Muscle of back (tissue), 11 donors: Measurements from ENCODE around the gene PARD3. TPM values are rescaled to one million over a fixed set of nuclear protein-coding genes. Genes with fewer than 3 reads are reported as not detected.
A peak's percentile ranks its signal among the peaks of the same experiment; 100 is the strongest.

Source experiments
- DNase-seq, 3 donors: peaks; one replicate each; pipeline versions ENCODE4 v3.0.0 to v3.0.0-alpha.2; 2013
- polyA plus RNA-seq, 10 donors: library from polyadenylated mRNA; unstranded; fragments of 120-200 nt; gene quantifications; one replicate each; pipeline ENCODE4 v1.2.1, GENCODE V29; 2013; ENCODE audit not compliant: insufficient read length in 10 of 10

The PARD3 gene
- polyA plus RNA-seq, 10 donors = 35.1 to 55.3 (median 41.4) TPM

DNA sequence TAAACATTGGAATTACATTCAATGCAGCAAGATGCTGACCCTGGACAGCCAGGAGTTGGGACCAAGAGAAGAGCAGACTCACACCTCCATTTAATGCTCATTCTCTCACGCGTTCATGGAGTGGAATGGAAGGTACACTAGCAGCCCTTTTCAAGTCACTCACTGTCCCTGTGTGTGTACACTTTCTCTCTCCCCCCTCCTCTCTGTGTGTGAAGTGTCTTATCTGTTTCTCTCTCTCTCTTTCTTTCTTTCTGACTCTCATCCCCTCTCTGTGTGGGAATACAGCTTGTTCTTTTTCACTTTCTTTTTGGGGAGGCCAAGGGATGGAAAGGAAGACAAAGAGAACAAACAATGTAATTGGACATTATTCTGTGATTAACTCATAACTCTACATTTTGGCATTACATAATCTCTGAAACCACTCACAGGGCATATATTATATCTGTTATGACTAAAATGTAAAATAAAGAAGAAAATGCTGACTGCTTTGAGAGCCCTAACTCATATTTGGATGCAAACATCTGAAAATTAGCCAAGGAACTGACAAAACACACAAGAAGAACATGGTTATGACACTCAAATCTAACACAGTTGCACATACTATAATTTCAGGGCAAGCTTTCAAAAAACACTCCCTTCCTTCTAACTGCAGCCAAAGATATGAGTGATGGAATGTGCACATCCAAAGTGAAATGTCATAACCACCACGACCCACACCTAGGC is 188.8 kb downstream of the PARD3 start:
- peak in 1 of 3 donors; percentile 83 for DNase-seq

DNA sequence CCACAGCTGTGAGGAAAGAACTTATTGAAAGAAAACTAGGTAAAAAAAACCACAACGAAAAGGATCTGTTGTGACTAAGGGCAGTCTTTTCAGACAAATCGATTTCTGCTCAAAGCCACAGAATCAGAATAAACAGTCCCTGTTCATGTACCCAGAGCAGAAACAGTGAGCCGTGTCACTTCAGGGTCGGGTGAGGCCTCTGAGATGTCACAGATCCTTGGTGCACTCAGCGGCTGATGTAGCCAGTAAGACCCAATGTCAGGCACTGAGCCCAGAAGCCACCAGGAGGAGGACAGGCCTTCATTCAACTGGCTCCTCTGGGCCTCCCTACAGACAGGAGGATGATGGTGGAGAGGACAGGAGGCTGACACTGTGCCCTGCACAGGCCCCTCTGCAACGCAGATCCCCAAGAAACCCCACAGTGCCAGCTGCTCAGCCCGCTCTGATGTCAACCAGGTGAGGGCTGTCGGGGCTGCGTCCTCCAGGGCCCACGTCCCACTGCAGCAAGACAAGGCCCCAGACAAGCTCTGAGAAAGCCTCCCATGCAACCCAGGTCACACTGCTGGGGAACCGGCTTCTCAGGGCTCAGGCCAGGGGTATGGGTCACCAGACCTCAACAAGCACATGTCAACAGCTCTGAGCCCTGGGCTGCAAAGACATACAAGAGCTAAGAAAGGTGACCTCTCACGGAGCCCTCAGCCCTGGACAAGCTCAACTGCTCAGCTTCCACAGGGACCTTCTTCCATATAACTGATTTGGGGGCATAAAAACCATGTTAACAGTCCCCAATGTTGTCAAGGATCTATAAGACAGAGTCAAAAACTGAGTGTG is 190.6 kb downstream of the PARD3 start:
- no peak for DNase-seq

DNA sequence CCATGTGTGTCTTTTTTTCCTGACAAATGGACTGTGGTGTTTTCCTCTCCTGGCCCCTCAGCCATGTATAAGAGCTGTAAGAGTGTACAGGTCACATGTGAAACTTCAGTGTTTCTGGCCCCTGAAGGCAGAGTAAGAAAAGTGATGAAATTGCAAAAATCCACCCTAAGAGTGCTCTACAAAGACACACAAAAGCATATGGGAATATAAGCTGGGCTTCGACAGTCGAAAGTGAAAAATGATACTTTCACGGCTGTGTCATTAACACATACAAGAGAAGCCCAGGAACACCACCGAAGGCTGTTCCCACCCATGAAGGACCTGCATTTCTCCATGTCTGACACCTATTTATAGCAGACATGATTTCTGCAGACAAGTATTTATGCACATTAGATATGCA is 192.2 kb downstream of the PARD3 start:
- DNase-seq = peak in 1 of 3 donors; percentile 63

DNA sequence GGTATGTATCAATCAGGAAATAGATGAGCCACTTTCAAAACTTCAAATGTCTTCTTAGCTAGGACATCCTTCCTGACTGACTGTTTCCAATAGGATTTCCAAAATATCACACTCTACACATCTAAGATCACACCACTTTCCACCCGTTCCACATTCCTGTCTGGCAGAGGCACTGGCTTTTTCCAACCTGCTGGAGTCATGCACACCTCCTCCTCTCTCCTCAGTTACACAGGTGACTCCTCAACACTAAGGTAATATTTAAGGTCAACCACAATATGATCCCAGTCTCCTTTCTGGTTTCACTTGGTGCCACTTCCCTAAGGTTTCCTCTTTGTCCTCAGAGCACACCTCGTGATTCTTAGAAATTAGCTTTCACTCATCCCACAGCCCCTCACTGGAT is 196.5 kb downstream of the PARD3 start:
- DNase-seq = no peak

DNA sequence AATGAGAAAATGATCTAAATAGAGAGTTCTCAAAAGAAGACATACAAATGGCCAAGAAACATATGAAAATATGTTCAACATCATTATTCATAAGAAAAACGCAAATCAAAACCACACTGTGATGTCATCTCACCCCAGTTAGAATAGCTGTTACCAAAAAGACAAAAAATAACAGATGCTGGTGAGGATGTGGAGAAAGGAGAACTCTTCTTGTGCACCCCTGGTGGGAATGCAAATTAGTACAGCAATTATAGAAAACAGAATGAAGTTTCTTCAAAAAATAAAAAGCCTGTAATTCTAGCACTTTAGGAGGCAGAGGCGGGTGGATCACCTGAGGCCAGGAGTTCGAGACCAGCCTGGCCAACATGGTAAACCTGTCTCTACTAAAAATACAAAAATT is 199.3 kb downstream of the PARD3 start:
- no peak for DNase-seq

DNA sequence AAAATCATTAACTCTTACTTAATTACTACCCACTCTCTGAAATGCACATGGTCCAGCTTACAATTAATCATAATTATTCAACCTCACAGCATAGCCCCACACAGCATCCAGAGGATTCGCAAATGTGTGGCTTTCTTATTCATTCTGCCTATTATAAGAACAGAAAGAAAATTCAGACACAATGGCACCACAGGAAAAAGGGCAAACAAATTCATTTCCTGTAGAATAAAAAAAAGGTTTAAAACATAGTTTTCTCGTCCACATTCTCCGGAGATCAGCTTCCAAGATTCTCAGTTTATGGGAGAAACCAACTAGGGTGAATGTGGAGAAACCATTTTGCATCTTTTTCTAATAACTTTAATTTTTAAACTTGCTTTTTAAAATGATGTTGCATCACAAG is 201.6 kb downstream of the PARD3 start:
- no peak for DNase-seq

DNA sequence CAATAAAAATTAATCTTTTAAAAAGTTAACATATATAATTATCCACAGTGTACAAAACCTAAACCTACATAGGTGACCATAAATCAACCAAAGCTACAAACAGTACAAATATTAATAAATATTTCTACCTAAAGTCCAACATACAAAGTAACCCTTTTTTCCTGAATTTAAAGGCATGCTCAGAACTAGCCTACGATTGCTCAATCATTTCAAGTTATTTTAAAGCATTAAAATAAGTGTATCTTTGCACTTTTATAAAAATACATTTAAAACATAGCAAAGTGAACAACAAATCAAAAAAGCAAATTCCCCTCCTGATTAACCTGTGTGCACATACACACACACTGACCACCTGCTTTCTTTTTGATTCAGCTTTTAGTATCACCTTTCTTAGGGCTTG is 202.2 kb downstream of the PARD3 start:
- DNase-seq = no peak

DNA sequence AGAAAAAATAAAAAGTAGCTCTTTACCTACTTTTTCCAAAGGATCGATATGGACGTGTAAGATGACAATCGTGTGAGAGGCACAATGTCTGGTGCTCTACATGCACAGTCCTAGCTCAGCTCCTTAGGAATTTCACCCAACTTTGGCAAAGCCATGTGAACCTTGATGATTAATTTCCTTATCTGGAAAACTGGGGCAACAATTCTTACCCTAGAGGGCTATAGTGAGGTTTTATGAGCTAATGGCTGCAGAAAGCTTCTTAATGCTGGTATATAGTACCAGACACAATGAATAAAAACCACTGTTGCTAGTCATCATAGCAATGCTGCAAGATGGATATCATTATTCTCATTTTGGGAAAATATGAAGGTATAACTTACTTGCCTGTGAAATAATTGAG is 202.7 kb downstream of the PARD3 start:
- DNase-seq = no peak

DNA sequence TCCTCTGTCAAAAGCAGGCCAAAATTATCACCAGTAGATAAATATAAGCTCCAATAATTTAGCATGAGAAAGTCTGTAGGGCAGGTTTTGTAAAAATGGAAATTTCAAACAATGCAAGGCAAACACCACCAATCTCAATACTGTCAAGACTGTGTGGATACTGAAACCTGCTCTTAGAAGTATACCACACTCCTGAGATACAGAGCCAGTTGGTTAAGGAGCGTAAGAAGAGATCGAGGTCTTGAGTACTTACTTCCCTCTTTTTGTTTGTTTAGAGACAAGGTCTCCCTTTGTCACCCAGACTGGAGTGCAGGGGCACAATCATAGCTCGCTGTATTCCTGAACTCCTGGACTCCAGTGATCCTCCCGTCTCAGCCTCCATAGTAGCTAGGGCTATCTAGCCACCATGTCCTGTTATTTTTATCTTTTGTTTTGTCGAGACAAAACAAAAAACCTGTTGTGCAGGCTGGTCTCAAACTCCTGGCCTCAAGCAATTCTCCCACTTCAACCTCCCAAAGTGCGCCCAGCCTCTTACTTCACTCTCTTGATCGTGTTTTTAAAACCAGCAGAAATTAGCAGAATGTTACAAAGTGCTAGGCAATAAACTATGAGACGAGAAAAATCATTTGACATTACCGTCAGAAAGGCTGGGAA is 205.7 kb downstream of the PARD3 start:
- no peak for DNase-seq

DNA sequence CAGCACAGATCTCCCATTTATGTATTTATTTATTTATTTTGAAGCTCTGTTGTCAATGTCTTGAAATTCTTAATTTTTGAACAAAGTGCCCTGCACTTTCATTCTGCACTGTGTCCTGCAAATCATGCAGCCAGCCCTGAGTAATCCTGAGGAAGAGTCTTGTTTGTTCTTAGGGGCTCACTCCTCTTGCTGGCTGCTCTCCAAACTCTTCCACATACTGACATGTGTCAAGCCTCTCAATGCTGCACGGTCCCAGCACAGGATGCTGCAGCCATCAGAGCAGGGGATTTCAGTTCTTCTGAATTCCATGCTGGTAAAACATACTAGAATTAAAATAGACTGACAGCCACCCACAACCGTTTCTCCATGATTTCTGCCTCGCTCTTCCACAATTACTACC is 207.2 kb downstream of the PARD3 start:
- no peak for DNase-seq

DNA sequence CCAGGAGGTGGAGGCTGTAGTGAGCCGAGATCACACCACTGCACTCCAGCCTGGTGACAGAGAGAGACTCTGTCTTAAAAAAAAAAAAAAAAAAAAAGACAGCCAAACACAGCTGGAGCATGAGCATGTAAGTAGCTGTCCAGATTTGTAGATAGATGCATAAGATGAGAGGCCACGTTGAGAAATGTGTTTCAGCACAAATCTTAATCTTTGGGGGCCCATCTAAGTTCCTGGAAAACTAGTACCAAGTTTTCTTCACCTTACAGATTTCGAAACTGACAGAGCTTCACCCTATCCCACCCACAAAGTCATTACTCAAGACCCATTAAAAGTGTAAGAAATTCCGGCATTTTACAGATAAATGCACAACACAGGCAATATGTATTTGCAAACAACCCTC is 208.2 kb downstream of the PARD3 start:
- peak in 1 of 3 donors; percentile 64 for DNase-seq

DNA sequence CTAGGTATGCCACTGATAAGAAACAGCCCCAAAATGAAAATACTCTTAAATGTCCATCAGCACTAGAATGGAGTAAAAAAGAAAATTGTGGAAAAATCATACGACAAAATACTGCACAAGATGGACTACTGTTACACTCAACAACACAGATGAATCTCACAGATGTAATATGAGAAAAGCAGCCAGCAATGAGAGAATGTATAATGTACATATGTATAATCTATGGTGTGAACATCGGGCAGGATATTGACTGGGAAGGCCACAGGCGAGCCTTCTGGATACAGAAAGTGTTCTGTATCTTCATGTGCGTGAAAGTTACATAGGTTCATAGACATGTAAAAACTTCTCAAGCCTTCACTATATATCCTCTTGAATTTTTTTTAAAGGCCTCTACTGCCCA is 212.6 kb downstream of the PARD3 start:
- DNase-seq = no peak

DNA sequence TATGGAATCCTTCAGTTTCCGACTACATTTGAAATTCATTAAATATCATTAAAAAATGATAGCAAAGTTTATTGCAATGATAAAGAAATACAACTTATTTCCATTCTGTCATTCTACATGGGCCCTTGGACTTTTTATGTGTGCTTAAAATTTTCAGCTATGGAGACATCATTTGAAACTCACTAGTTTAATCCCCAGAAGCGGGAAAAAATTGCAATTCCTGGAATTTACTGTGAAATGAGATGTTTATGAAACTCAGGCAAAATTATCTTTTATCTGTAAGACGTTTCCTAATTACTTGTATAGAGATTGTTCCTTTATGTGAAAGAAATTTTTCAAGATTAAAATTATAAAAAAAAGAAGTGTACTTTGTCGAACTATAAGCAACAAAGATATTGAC is 213.4 kb downstream of the PARD3 start:
- DNase-seq = no peak

DNA sequence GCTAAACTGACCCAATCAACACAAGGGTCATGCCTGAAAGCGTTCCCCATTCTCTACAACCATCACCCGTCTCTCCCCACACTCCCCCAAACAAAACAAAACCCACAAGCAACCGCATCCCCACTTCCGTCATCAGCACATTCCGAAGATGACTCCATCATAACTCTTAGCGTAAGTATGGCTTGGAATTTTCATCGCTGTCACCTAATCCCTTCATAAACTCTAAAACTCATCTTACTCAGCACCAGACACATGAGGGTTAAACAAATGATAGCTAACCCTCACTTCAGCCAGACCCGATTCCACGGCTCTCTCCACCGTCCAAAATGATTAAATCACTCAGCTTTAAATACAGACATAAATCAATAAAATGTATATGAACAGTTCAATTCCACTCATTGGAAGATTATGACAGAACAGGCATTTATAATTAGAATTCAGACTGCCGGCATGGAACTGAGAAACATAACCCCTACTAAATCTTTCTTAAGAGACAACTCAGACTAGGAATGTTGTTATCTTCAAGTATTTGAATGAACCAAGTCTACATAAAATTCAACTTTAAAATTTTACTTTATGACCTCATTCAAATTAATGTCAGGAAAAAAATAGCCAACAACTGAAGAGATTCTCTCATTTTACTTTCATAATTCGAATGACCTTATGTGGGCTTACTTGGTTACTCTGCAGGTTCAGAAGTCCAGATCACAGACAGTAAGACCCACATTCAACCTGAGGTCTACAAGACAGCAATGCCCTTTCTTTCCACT is 215.9 kb downstream of the PARD3 start:
- no peak for DNase-seq

DNA sequence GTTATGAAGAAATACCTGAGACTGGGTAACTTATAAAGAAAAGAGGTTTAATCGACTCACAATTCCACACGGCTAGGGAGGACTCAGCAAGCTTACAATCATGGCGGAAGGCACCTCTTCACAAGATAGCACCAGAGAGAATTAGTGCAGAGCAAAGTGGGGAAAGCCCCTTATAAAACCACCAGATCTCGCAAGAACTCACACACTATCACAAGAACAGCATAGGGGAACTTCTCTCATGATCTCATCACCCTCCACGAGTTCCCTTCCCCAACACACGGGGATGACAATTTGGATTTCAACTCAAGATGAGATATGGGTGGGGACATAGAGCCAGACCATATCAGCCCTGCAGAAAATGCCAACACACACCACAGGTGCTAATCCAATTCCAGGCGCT is 218.7 kb downstream of the PARD3 start:
- no peak for DNase-seq

DNA sequence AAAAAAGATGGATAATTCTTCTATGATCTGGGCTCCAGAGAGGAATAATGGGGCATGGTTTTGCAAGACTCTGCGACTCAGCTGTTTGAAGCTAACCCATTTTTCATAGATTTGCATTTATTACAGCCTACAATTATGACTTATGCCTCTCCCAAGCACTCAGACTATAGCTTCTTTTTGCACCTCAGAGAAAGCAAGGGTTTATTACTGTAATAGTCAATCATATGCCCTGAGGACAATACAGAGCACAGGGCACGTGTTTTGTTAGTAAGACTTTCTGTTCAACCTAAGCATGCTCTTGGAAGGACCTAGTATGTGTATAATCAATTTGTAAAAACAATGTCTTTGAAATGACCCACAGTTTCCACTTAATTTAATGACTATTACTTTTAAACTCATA is 221.2 kb downstream of the PARD3 start:
- no peak for DNase-seq

DNA sequence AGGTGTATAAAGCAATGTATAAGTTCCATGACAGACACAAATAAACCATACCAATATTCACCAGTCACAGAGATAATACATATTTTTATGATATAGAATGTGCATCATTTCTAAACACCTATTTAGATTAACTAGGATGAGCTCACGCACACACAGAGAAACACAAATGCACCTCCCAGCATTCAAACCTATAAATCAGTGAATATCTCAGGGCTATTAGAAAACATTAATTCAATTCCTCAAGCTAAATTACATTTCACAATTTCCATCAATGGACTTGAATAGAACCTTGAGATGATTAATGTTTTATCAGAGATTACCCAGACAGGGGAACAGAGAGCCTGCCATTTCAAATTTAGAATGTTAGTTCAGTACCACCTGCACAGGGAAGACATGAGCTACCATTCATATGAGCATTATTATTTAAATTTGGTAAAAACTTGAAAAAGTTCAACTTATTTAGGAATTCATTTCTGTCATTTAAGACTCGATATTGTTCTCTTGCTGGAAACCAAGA is 221.7 kb downstream of the PARD3 start:
- DNase-seq = no peak

DNA sequence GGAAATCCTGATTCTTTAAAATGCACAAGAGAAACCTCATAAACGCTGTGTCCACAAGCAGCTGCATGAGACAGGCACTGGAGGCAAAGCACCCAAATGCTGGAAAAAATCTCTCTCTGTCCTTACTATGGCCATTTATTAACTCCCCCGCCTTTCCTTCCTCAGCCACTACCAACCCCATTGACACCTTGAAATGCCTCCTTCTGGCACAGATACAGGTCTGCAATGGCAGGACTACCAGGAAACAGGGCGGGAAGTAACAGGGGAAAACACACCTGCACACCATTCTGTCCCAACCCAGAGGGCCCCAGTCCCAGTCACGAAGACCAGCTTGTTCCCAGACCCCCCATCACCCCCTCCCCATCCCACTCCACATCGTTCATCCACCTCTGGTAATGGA is 224.3 kb downstream of the PARD3 start:
- DNase-seq = no peak

DNA sequence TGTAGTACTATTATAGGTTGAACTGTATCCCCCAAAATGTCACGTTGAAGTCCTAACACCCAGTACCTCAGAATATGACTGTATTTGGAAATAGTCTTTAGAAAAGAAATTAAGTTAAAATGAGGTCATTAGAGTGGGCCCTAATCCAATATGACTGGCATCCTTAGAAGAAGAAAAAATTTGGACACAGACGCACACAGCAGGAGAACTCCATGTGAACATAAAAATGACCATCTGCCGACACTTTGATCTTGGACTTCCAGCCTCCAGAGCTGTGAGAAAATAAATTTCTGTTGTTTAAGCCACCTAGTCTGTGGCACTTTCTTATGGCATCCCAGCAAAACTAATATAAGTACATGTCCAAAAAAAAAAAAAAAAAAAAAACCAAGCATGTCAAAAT is 225.8 kb downstream of the PARD3 start:
- no peak for DNase-seq

DNA sequence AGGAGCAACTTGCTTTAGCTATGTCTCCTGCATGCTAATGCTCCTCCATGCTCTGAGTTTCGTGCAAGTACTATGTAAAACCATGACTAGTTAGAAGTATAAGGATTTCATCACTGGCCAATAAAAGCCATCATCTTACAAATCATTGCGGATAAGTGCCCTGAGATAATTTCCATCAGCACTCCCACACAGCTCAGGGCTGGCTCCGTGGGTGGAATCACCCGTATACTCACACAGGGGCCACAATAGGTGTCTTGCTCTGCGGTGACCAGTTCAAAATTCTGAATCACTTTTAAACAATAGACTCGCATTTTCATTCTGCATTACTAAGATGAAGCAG is 227.4 kb downstream of the PARD3 start:
- DNase-seq = no peak

DNA sequence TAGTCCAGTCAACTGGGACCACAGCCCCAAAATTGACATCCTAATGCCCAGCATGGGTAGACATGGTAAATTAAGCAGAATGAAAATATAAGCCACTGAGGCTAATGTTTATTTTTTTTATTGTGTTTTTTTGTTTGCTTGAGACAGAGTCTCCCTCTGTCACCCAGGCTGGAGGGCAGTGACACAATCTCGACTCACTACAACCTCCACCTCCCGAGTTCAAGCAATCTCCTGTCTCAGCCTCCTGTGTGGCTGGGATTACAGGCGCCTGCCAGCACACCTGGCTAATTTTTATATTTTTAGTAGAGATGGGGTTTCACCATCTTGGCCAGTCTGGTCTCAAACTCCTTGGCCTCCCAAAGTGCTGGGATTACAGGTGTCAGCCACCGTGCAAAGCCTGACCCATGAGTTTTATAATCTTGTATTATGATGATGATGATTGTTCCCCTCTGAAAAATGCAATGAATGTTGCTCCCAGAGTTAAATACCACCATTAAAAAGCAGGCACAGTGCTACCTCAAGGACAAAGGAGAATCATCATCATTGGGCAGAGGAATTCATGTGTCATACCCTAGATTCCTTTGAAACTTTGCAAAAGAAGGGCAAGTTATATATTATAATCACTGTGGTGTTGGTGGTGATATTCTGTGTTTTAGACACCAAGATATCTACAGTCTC is 228.0 kb downstream of the PARD3 start:
- DNase-seq = no peak
